HL-60 (cell line): ENCODE measurements around the gene RIBC2.
"Not testable (repeated sequence)": the region's sequence is repeated elsewhere in the genome, so short reads cannot be mapped to it uniquely, and the experiment has no call there.

Source experiments
- DNase-seq, 2 experiments: peaks; one replicate each; pipeline ENCODE4 v3.0.0-alpha.2; 2010 to 2020; ENCODE audit warnings: low read depth in 1 of 2, low spot score in 1 of 2
- H3K27ac ChIP-seq: fragments of 250-450 bp; sonication (Bioruptor Pico); replicated peaks from 2 replicates; pipeline ENCODE4 v1.5.1; 2020; ENCODE audit warnings: mild to moderate bottlenecking, moderate library complexity
- H3K27me3 ChIP-seq: fragments of 250-450 bp; sonication (Bioruptor Pico); 2 replicates; pipeline ENCODE4 v1.5.1; 2021; ENCODE audit warnings: mild to moderate bottlenecking, moderate library complexity; ENCODE audit not compliant: insufficient read depth, poor library complexity, severe bottlenecking
- H3K4me3 ChIP-seq: replicated peaks from 2 replicates; pipeline ENCODE4 v1.5.1; 2011; ENCODE audit warnings: mild to moderate bottlenecking, control low read depth, low read length; ENCODE audit not compliant: insufficient read depth
- GABPA ChIP-seq: IDR thresholded peaks from 2 replicates; pipeline ENCODE4 v1.6.1; 2012; ENCODE audit warnings: low read depth
- POLR2AphosphoS5 ChIP-seq: IDR thresholded peaks from 2 replicates; pipeline ENCODE4 v1.6.1; 2012; ENCODE audit warnings: low read depth
- SPI1 ChIP-seq: IDR thresholded peaks from 2 replicates; pipeline ENCODE4 v1.6.1; 2012; ENCODE audit warnings: low read depth, mild to moderate bottlenecking, borderline replicate concordance
- TF ChIP-seq, protein P1 (sequence below): IDR thresholded peaks from one replicate; pipeline ENCODE4 v1.5.1; 2011; ENCODE audit warnings: low read length, control low read depth, inconsistent platforms; ENCODE audit not compliant: insufficient read depth
- TF ChIP-seq, protein P2 (sequence below): IDR thresholded peaks from 2 replicates; pipeline ENCODE4 v1.6.1; 2012; ENCODE audit warnings: low read depth; ENCODE audit not compliant: insufficient replicate concordance

RIBC2 gene

DNA sequence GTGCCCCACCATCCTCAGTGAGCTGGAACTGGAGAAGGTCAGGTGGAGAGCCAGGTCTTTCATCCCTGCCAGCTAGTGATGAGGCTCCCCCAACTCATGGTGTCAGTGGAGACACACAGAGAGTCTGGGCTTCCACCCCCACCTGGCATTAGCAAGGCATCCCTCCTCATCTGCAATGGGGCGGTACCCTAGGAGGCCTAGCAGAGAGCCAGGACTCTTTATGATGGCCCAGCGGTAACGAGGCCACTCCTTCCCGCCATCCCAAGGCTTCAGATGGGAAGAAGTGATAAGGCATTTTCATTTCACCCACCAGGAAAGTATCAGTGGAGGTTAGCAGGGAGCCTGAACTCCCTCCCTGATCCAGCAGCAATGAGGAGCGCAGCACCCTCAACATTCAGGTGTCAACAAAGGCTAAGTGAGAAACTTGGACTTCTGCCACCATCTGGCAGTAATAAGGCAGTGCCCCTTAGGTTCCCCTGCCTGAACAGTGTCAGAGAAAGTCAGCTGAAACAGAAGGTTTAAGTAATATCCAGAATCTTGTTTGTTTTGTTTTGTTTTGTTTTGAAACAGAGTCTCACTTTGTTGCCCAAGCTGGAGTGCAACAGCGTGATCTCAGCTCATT is 48.7 kb downstream of the RIBC2 start:
- TF ChIP-seq, protein P1, sequence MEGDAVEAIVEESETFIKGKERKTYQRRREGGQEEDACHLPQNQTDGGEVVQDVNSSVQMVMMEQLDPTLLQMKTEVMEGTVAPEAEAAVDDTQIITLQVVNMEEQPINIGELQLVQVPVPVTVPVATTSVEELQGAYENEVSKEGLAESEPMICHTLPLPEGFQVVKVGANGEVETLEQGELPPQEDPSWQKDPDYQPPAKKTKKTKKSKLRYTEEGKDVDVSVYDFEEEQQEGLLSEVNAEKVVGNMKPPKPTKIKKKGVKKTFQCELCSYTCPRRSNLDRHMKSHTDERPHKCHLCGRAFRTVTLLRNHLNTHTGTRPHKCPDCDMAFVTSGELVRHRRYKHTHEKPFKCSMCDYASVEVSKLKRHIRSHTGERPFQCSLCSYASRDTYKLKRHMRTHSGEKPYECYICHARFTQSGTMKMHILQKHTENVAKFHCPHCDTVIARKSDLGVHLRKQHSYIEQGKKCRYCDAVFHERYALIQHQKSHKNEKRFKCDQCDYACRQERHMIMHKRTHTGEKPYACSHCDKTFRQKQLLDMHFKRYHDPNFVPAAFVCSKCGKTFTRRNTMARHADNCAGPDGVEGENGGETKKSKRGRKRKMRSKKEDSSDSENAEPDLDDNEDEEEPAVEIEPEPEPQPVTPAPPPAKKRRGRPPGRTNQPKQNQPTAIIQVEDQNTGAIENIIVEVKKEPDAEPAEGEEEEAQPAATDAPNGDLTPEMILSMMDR = peak; percentile 10
- no peak for TF ChIP-seq SPI1
- peak in 1 of 2 experiments; percentile 7 for DNase-seq
- no peak overlapping the region for H3K4me3 ChIP-seq

DNA sequence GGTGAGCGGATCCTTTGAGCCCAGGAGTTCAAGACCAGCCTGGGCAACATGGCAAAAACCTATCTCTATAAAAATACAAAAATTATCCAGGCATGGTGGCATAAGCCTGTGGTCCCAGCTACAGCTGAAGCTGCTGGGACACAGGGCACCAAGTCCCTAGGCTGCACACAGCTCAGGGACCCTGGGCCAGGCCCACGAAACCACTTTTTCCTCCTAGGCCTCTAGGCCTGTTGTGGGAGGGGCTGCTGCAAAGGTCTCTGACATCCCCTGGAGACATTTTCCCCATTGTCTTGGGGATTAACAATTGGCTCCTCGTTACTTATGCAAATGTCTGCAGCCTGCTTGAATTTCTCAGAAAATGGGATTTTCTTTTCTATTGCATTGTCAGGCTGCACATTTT is 50.2 kb downstream of the RIBC2 start:
- H3K27me3 ChIP-seq, DNase-seq, H3K27ac ChIP-seq, H3K4me3 ChIP-seq: not testable (repeated sequence)

More for the DNA sequence above, 48.7 kb downstream of the RIBC2 start:
- no peaks in the 10 kb centered on the region for H3K27me3 ChIP-seq
- H3K27ac ChIP-seq = no peak overlapping the region

DNA sequence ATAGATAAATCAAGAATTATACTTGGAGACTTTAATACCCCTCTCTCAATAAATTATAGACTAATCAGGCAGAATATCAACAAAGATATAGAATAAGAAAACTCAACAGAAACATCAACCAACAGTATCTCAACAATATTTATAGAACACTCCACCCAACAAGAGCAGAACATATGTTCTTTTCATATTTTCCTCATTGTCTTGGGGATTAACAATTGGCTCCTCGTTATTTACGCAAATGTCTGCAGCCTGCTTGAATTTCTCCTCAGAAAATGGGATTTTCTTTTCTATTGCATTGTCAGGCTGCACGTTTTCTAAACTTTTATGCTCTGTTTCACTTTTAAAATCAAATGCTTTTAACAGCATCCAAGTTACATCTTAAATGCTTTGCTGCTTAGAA is 52.1 kb downstream of the RIBC2 start:
- no peak overlapping the region for H3K4me3 ChIP-seq
- no peaks in the 10 kb centered on the region for H3K27me3 ChIP-seq
- H3K27ac ChIP-seq = no peak overlapping the region
- TF ChIP-seq GABPA = no peak
- TF ChIP-seq, protein P1 = no peak
- TF ChIP-seq SPI1 = no peak
- TF ChIP-seq, protein P2, sequence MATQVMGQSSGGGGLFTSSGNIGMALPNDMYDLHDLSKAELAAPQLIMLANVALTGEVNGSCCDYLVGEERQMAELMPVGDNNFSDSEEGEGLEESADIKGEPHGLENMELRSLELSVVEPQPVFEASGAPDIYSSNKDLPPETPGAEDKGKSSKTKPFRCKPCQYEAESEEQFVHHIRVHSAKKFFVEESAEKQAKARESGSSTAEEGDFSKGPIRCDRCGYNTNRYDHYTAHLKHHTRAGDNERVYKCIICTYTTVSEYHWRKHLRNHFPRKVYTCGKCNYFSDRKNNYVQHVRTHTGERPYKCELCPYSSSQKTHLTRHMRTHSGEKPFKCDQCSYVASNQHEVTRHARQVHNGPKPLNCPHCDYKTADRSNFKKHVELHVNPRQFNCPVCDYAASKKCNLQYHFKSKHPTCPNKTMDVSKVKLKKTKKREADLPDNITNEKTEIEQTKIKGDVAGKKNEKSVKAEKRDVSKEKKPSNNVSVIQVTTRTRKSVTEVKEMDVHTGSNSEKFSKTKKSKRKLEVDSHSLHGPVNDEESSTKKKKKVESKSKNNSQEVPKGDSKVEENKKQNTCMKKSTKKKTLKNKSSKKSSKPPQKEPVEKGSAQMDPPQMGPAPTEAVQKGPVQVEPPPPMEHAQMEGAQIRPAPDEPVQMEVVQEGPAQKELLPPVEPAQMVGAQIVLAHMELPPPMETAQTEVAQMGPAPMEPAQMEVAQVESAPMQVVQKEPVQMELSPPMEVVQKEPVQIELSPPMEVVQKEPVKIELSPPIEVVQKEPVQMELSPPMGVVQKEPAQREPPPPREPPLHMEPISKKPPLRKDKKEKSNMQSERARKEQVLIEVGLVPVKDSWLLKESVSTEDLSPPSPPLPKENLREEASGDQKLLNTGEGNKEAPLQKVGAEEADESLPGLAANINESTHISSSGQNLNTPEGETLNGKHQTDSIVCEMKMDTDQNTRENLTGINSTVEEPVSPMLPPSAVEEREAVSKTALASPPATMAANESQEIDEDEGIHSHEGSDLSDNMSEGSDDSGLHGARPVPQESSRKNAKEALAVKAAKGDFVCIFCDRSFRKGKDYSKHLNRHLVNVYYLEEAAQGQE = no peak
- TF ChIP-seq POLR2AphosphoS5 = no peak
- no peak for DNase-seq

DNA sequence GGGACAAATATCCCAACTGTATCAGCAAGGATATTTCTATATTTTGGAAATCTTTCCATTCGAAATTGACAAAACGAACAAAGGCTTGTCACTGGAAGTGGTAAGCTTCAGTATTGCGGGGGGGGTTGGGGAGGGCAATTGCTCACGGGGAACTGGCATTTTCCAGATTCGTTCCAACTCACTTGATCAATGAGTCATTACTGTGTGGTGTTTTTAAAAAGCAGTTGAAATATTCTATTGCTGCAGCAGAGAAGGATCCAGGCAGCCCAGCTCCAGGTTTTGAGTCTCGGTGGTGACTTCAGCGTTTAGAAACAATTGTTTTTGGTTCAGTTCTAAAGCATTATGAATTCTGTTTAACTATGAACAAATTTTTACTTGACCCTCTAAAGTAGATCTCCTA is 55.4 kb downstream of the RIBC2 start:
- Histone ChIP-seq H3K27ac (no peak overlapping the region), H3K27me3 (no peaks in the 10 kb centered on the region), H3K4me3 (no peak overlapping the region)
- TF ChIP-seq GABPA = no peak
- TF ChIP-seq, protein P1 = no peak
- TF ChIP-seq SPI1 = no peak
- TF ChIP-seq POLR2AphosphoS5 = no peak
- TF ChIP-seq, protein P2 = no peak
- DNase-seq = no peak
